COLO829 (cell line): Measurements from ENCODE around the gene SGMS1.
"Not testable (repeated sequence)": the region's sequence is repeated elsewhere in the genome, so short reads cannot be mapped to it uniquely, and the experiment has no call there.

Source experiments
- DNase-seq: peaks from one replicate; pipeline ENCODE4 v3.0.0; 2012; ENCODE audit warnings: low spot score

The SGMS1 gene

GRCh38 chr10:50369931-50370330 is 253.8 kb downstream of the SGMS1 start:
- DNase-seq = no peak

- DNase-seq = no peak
These were observed 256.0 kb downstream of the SGMS1 start for GRCh38 chr10:50367732-50368131.

- not testable (repeated sequence) for DNase-seq
These were observed 257.3 kb downstream of the SGMS1 start for GRCh38 chr10:50366421-50366820.

- not testable (repeated sequence) for DNase-seq
These were observed 259.0 kb downstream of the SGMS1 start for GRCh38 chr10:50364730-50365129.

- no peak for DNase-seq
These were observed 261.1 kb downstream of the SGMS1 start for GRCh38 chr10:50362547-50363125.

GRCh38 chr10:50361946-50362345 is 261.8 kb downstream of the SGMS1 start:
- no peak for DNase-seq

GRCh38 chr10:50360077-50360850 is 263.5 kb downstream of the SGMS1 start:
- no peak for DNase-seq

GRCh38 chr10:50358925-50359687 is 264.6 kb downstream of the SGMS1 start:
- no peak for DNase-seq

GRCh38 chr10:50358411-50358810 is 265.3 kb downstream of the SGMS1 start:
- no peak for DNase-seq

- not testable (repeated sequence) for DNase-seq
These were observed 267.3 kb downstream of the SGMS1 start for GRCh38 chr10:50356481-50356832.

GRCh38 chr10:50355693-50356480 is 267.9 kb downstream of the SGMS1 start:
- DNase-seq = not testable (repeated sequence)

GRCh38 chr10:50351483-50352146 is 272.1 kb downstream of the SGMS1 start:
- DNase-seq = no peak

- DNase-seq = no peak
These were observed 273.4 kb downstream of the SGMS1 start for GRCh38 chr10:50350366-50350765.

- no peak for DNase-seq
These were observed 274.2 kb downstream of the SGMS1 start for GRCh38 chr10:50349554-50349953.

- DNase-seq = no peak
These were observed 276.4 kb downstream of the SGMS1 start for GRCh38 chr10:50347394-50347802.

GRCh38 chr10:50346942-50347341 is 276.8 kb downstream of the SGMS1 start:
- DNase-seq = no peak

GRCh38 chr10:50345545-50345944 is 278.2 kb downstream of the SGMS1 start:
- DNase-seq = no peak

- DNase-seq = no peak
These were observed 279.9 kb downstream of the SGMS1 start for GRCh38 chr10:50343702-50344331.

- DNase-seq = no peak
These were observed 281.8 kb downstream of the SGMS1 start for GRCh38 chr10:50341987-50342386.

GRCh38 chr10:50336140-50336539 is 287.6 kb downstream of the SGMS1 start:
- DNase-seq = no peak

- DNase-seq = no peak
These were observed 288.4 kb downstream of the SGMS1 start for GRCh38 chr10:50335397-50335796.
